ENCODE results near the gene BTBD2. TPM values are rescaled to one million over a fixed set of nuclear protein-coding genes. Genes with fewer than 3 reads are reported as not detected.

BTBD2 gene
- total and polyA plus RNA-seq, 10 of the 15 experiments (the other 5 are each of a cell fraction or from before 2014, with no cell fraction given) = 0.13 to 66.2 (median 10.4) TPM

- 0 out of 2 replicates have a peak, but pooled peaks have one; percentile 10 for TF ChIP-seq YY1 (IDR thresholded peaks at IDR 0.05; ENCODE audit: low read depth, low read length)
- no peak; the same call in 1 of the 2 replicates for TF ChIP-seq CHD2 (IDR thresholded peaks at IDR 0.05; ENCODE audit: borderline replicate concordance, low read depth, low read length)
- TF ChIP-seq MYC (IDR thresholded peaks at IDR 0.05; ENCODE audit: insufficient read depth, insufficient read length, insufficient replicate concordance, low read length, severe bottlenecking) = no peak
- no peak for TF ChIP-seq SKIL (IDR thresholded peaks at IDR 0.05; ENCODE audit: low read depth, poor library complexity, severe bottlenecking)
- TF ChIP-seq NBN (IDR thresholded peaks at IDR 0.05) = no peak
- TF ChIP-seq HSF1 (IDR thresholded peaks at IDR 0.05; ENCODE audit: low read depth, low read length) = no peak
- no peak; the same call in 1 of the 2 replicates for TF ChIP-seq JUNB (IDR thresholded peaks at IDR 0.05)
- peak; percentile 41; the same call in 1 of the 2 replicates for TF ChIP-seq NR2C1 (IDR thresholded peaks at IDR 0.05)
- TF ChIP-seq DPF2 (IDR thresholded peaks at IDR 0.05) = peak; percentile 89
- no peak for TF ChIP-seq SMAD1 (IDR thresholded peaks at IDR 0.05; ENCODE audit: low read depth, partially characterized antibody)
- TF ChIP-seq CEBPB (IDR thresholded peaks at IDR 0.05; ENCODE audit: borderline replicate concordance in 1 of 2, low read depth in 2 of 2, low read length in 2 of 2) = no peak
- no peak for TF ChIP-seq HCFC1 (IDR thresholded peaks at IDR 0.05; ENCODE audit: low read length)
- no peak for TF ChIP-seq RAD21 (IDR thresholded peaks at IDR 0.05; ENCODE audit: insufficient read depth, low read depth, low read length)
- no peak for TF ChIP-seq USF1 (IDR thresholded peaks at IDR 0.05; ENCODE audit: borderline replicate concordance, extremely low read length, insufficient read depth, low read depth, low read length)
- peak; percentile 41; the same call in 1 of the 2 replicates for TF ChIP-seq ZNF24 (IDR thresholded peaks at IDR 0.05)
- TF ChIP-seq ZSCAN29 (IDR thresholded peaks at IDR 0.05) = no peak
- peak; percentile 24; the same call in 1 of the 2 replicates for TF ChIP-seq TBL1XR1 (IDR thresholded peaks at IDR 0.05; ENCODE audit: low read depth, low read length)
- TF ChIP-seq ZNF622 (IDR thresholded peaks at IDR 0.05) = no peak
- TF ChIP-seq IKZF1 (conservative IDR thresholded peaks at IDR 0.05) = peak; percentile 73
- TF ChIP-seq CBFB (IDR thresholded peaks at IDR 0.05; ENCODE audit: low read depth) = no peak
- TF ChIP-seq NR2C2 (IDR thresholded peaks at IDR 0.05; ENCODE audit: borderline replicate concordance, control insufficient read depth, insufficient read length, low read depth) = no peak
- no peak for TF ChIP-seq RB1 (IDR thresholded peaks at IDR 0.05; ENCODE audit: borderline replicate concordance)
- no peak; a peak in 1 of 4 replicates for TF ChIP-seq EP300 (IDR thresholded peaks at IDR 0.05; ENCODE audit: borderline replicate concordance in 1 of 2, control insufficient read depth in 1 of 2, low read depth in 2 of 2, low read length in 2 of 2)
- TF ChIP-seq ZBTB4 (CRISPR knock-in tag; IDR thresholded peaks at IDR 0.05) = no peak
Measured at GRCh38 chr19:2060884-2061494, 45.5 kb upstream of the BTBD2 start (continued).
